Progenitor cell of endocrine pancreas (in vitro differentiated cells): Measurements from ENCODE around the gene BTBD9. TPM values are rescaled to one million over a fixed set of nuclear protein-coding genes. Genes with fewer than 3 reads are reported as not detected.
"Not testable (repeated sequence)": the region's sequence is repeated elsewhere in the genome, so short reads cannot be mapped to it uniquely, and the experiment has no call there.

Experiments used
- DNase-seq: peaks from one replicate; pipeline ENCODE4 v3.0.0; 2021; ENCODE audit warnings: low spot score; ENCODE audit not compliant: unreplicated experiment
- H3K27ac Mint-ChIP-seq: 2 replicates; pipeline ENCODE4 v1.8.0; 2021; ENCODE audit warnings: mild to moderate bottlenecking, moderate library complexity, mixed read lengths
- H3K27me3 Mint-ChIP-seq: 2 replicates; pipeline ENCODE4 v1.8.0; 2021; ENCODE audit warnings: mixed read lengths
- H3K36me3 Mint-ChIP-seq: 2 replicates; pipeline ENCODE4 v1.8.0; 2022; ENCODE audit warnings: mixed read lengths; ENCODE audit not compliant: insufficient read depth
- H3K4me1 Mint-ChIP-seq: 2 replicates; pipeline ENCODE4 v1.8.0; 2021; ENCODE audit warnings: low read depth, mixed read lengths
- H3K4me3 Mint-ChIP-seq: 2 replicates; pipeline ENCODE4 v1.8.0; 2021; ENCODE audit warnings: low read depth, mild to moderate bottlenecking, moderate library complexity, mixed read lengths
- H3K9me3 Mint-ChIP-seq: 2 replicates; pipeline ENCODE4 v1.8.0; 2021; ENCODE audit warnings: low read depth, mixed read lengths
- total RNA-seq: library from RNA; stranded (reverse); gene quantifications from 2 replicates; pipeline ENCODE4 v1.2.1, GENCODE V29; 2021
- TF ChIP-seq, protein P1 (sequence below): fragments of 200-600 bp; sonication (generic); IDR thresholded peaks from one replicate; pipeline ENCODE4 v1.5.0; 2021; ENCODE audit warnings: antibody characterized with exemption, mild to moderate bottlenecking; ENCODE audit not compliant: unreplicated experiment

The BTBD9 gene
- total RNA-seq, 1 donor from 2014 or later, result 25.9 TPM

DNA sequence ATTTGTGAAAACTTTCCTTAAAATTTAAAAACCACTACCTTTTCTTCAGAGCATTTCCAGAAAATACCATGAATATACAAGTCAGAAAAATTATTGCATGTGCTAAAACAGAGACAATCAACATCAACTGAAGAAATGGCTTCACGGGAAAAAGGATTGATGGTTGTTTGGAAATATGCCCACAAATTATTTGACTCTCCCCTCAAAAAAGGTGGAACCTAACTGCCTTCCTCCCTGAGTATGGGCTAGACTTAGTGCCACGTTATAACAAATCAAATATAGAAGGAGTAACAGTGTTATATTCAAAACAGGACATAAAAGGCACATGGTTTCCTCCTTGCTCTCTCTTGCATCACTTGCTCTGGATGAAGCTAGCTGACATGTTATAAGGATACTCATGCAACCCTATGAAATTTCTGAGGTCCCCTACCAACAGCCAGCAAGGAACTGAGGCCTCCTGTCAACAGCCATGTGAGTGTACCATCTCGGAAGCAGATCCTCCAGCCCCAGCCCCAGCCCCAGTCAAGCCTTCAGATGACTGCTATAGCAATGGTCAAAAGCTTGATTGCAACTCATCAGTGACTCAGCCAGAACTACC is 8.4 kb downstream of the BTBD9 start:
- TF ChIP-seq, protein P1, sequence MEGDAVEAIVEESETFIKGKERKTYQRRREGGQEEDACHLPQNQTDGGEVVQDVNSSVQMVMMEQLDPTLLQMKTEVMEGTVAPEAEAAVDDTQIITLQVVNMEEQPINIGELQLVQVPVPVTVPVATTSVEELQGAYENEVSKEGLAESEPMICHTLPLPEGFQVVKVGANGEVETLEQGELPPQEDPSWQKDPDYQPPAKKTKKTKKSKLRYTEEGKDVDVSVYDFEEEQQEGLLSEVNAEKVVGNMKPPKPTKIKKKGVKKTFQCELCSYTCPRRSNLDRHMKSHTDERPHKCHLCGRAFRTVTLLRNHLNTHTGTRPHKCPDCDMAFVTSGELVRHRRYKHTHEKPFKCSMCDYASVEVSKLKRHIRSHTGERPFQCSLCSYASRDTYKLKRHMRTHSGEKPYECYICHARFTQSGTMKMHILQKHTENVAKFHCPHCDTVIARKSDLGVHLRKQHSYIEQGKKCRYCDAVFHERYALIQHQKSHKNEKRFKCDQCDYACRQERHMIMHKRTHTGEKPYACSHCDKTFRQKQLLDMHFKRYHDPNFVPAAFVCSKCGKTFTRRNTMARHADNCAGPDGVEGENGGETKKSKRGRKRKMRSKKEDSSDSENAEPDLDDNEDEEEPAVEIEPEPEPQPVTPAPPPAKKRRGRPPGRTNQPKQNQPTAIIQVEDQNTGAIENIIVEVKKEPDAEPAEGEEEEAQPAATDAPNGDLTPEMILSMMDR, result no peak
- Mint-ChIP-seq H3K4me1 (no peaks in the 10 kb centered on the region), H3K27me3 (no peaks in the 10 kb centered on the region), H3K36me3 (no peaks in the 10 kb centered on the region), H3K4me3 (no peak overlapping the region), H3K27ac (no peak overlapping the region), H3K9me3 (no peaks in the 10 kb centered on the region)
- no peak for DNase-seq

DNA sequence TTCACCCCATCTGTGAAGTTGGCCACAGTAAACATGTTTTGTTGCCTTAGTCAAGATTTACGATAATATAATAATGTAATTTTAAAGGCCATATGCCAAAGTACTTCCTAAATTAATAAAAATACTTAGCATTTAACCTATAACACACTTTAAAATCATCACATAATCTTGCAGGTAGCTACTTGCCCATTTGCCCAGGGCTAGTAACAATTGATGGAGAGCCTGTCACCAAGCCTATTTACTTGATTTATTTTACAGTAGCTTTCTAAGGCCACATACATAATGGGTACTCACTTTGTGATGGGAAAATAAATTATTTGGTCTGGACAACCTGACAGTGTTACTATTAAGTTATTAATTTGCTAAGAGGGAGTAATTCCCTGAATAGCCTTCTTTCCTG is 14.5 kb downstream of the BTBD9 start:
- Mint-ChIP-seq H3K4me3 (no peak overlapping the region), H3K27ac (no peak overlapping the region), H3K9me3 (no peaks in the 10 kb centered on the region), H3K4me1 (no peaks in the 10 kb centered on the region), H3K27me3 (no peaks in the 10 kb centered on the region), H3K36me3 (no peaks in the 10 kb centered on the region)
- TF ChIP-seq, protein P1, result no peak
- no peak for DNase-seq

DNA sequence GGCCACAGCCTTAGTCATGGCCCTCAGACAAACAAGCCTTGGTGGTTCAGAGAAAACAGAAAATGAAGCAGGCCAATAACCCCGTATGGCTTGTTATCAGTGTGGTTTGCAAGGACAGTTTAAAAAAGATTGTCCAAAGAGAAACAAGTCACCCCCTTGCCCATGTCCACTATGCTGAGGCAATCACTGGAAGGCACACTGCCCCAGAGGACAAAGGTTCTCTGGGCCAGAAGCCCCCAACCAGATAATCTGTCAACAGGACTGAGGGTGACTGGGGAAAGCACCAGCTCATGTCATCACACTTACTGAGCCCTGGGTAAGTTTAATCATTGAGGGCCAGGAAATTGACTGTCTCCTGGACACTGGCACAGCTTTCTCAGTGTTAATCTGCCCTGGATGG is 20.4 kb downstream of the BTBD9 start:
- not testable (repeated sequence) for H3K9me3 Mint-ChIP-seq, H3K4me1 Mint-ChIP-seq, H3K36me3 Mint-ChIP-seq, DNase-seq, H3K27ac Mint-ChIP-seq, H3K27me3 Mint-ChIP-seq, H3K4me3 Mint-ChIP-seq

DNA sequence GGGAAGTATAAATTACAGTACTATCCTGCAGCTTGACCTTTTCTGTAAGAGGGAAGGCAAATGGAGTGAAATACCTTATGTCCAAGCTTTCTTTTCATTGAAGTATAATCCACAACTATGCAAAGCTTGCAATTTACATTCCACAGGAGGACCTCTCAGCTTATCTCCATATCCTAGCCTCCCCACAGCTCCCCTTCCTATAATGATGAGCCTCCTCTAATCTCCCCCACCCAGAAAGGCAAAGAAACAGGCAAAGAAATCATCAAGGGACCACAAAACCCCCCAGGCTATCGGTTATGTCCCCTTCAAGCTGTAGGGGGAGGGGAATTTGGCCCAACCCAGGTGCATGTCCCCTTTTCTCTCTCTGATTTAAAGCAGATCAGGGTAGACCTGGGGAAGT is 21.4 kb downstream of the BTBD9 start:
- not testable (repeated sequence) for H3K4me1 Mint-ChIP-seq, H3K9me3 Mint-ChIP-seq, H3K36me3 Mint-ChIP-seq, H3K27me3 Mint-ChIP-seq, DNase-seq, H3K27ac Mint-ChIP-seq, H3K4me3 Mint-ChIP-seq

DNA sequence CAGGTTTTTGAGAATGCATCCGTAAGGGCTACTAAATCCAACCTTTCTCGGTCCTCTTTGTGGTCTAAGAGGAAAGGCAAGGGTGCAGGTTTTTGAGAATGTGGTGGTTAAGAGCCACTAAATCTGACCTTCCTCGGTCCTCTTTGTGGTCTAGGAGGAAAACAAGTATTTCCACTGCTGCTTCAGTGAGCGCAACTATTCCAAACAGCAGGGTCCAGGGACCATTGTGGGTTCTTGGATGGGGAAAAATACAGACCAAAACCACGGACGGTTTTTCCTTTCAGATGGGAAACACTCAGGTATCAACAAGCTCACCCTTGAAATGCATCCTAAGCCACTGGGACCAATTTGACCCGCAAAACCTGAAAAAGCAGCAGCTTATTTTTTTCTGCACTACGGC is 21.9 kb downstream of the BTBD9 start:
- DNase-seq, result no peak
- TF ChIP-seq, protein P1, result no peak
- no peak overlapping the region for H3K4me3 Mint-ChIP-seq
- no peaks in the 10 kb centered on the region for H3K4me1 Mint-ChIP-seq
- H3K9me3 Mint-ChIP-seq, result no peaks in the 10 kb centered on the region
- H3K27me3 Mint-ChIP-seq, result no peaks in the 10 kb centered on the region
- H3K36me3 Mint-ChIP-seq, result no peaks in the 10 kb centered on the region
- H3K27ac Mint-ChIP-seq, result no peak overlapping the region

DNA sequence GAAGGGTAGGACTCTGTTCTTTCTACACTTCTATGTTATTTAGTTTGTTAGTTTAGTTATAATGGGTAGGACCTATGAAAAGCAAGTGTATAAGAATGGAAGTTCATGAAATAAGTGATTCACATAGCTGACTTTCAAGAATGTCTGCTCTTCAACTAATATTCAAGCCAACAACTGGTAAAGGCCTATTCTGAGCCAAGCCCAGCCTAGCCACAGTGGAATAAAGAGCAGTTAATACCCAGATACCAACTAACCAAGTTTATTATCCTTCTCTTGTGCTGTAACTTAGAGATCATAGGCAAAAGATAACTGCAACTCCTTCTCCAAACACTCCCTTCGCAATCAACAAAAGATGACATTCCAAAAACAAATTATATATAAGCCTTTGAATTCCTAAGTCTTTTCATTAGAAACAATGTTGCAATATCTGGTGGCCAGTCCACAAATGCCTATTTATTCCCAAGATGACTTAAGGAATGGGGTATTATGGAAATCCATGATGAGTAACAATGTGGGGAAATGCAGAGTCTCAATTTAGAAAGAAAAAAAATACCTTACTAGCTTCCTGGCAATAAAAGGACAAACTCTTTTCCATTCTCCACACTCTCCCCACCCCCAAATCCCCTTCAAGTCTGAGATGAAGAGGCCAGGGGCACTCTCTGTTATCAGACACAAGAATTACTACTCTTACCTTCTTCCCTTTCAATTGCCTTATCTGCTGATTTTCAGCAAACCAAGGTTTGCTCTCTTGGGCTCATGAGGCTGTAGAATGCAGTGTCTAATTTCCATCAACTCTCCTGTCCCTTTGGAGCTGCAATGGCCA is 27.4 kb downstream of the BTBD9 start:
- H3K4me3 Mint-ChIP-seq, result no peak overlapping the region
- DNase-seq, result no peak
- H3K4me1 Mint-ChIP-seq, result peaks cover 6% of the 10 kb centered on the region
- no peak overlapping the region for H3K27ac Mint-ChIP-seq
- TF ChIP-seq, protein P1, result no peak
- no peaks in the 10 kb centered on the region for H3K27me3 Mint-ChIP-seq
- H3K36me3 Mint-ChIP-seq, result no peaks in the 10 kb centered on the region
- H3K9me3 Mint-ChIP-seq, result no peaks in the 10 kb centered on the region
